ENCODE results near the gene PCBP3.

DNA sequence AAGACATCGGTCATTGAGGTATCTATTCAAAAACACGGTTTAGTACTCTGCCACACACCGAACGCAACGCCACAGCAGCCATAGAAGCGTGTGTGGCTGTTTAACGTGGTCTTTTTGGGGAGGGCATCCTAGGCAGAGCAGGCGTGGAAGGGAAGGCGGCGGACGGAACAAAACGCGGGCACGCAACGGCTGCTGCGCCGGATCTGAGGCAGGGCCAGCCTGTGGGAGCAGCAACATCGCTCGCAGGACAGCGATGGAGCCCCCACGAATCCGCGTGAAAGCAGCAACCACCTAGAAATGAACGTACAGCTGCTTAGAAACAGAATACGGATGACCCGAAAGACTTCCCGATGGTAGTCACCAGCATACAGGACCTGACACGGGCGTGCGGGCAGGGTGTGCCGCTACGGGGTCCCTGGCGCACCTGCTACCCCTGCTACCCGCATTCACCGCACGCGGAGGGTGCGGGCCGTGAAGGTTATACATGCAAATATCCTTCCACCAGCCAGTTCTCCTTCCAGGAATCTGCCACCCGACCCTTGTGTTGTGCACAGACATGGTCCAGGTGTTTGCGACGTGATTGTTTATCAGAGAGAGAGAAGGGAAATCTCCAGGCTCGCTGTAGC, 223.6 kb downstream of the PCBP3 start:
- TF ChIP-seq, protein P1, sequence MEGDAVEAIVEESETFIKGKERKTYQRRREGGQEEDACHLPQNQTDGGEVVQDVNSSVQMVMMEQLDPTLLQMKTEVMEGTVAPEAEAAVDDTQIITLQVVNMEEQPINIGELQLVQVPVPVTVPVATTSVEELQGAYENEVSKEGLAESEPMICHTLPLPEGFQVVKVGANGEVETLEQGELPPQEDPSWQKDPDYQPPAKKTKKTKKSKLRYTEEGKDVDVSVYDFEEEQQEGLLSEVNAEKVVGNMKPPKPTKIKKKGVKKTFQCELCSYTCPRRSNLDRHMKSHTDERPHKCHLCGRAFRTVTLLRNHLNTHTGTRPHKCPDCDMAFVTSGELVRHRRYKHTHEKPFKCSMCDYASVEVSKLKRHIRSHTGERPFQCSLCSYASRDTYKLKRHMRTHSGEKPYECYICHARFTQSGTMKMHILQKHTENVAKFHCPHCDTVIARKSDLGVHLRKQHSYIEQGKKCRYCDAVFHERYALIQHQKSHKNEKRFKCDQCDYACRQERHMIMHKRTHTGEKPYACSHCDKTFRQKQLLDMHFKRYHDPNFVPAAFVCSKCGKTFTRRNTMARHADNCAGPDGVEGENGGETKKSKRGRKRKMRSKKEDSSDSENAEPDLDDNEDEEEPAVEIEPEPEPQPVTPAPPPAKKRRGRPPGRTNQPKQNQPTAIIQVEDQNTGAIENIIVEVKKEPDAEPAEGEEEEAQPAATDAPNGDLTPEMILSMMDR (IDR thresholded peaks at IDR 0.05): no peak
- TF ChIP-seq POLR2A (IDR thresholded peaks at IDR 0.05): no peak

All from right lobe of liver (tissue), 4 donors.